ENCODE results near the gene CAMK2B. TPM values are rescaled to one million over a fixed set of nuclear protein-coding genes. Genes with fewer than 3 reads are reported as not detected.

Gene CAMK2B
- total RNA-seq, 1 donor = not detected

DNA sequence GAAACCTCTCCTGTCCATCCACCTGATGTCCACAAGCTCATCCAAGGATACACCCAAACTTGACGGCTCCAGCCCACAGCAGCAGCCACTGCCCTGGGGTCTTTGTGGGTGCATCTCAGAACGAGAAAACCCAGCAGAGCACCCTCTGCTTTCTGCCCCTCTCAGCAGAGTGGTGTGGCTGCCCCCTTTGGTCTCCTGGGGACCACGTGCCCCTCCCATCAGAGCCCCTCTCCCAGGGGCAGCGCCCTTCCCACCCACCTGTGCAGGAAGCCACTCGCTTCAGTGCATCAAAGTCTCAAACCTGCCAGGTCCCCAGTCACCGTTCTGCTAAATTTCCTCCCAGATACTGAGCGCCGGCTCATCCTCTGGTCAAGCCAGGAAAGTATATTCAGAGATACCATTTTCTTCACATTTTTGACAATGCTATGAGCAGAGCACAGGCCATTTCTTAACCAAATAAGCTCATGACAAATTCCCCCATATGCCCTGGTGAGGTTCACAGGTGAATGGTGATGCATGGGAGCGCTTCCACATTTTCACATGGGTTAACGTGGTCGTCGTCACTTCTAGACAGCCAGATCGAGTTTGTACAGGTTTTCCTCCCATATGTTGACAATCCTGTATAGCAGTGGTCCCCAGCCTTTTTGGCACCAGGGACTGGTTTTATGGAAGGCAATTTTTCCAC, 32.4 kb downstream of the CAMK2B start:
- no peak overlapping the region for H3K4me3 ChIP-seq (ENCODE audit: low read depth, low read length)
- no peak for DNase-seq (ENCODE audit: low read depth)
- TF ChIP-seq, protein P1, sequence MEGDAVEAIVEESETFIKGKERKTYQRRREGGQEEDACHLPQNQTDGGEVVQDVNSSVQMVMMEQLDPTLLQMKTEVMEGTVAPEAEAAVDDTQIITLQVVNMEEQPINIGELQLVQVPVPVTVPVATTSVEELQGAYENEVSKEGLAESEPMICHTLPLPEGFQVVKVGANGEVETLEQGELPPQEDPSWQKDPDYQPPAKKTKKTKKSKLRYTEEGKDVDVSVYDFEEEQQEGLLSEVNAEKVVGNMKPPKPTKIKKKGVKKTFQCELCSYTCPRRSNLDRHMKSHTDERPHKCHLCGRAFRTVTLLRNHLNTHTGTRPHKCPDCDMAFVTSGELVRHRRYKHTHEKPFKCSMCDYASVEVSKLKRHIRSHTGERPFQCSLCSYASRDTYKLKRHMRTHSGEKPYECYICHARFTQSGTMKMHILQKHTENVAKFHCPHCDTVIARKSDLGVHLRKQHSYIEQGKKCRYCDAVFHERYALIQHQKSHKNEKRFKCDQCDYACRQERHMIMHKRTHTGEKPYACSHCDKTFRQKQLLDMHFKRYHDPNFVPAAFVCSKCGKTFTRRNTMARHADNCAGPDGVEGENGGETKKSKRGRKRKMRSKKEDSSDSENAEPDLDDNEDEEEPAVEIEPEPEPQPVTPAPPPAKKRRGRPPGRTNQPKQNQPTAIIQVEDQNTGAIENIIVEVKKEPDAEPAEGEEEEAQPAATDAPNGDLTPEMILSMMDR (IDR thresholded peaks at IDR 0.05; ENCODE audit: insufficient read depth, low read depth, low read length) = no peak

DNA sequence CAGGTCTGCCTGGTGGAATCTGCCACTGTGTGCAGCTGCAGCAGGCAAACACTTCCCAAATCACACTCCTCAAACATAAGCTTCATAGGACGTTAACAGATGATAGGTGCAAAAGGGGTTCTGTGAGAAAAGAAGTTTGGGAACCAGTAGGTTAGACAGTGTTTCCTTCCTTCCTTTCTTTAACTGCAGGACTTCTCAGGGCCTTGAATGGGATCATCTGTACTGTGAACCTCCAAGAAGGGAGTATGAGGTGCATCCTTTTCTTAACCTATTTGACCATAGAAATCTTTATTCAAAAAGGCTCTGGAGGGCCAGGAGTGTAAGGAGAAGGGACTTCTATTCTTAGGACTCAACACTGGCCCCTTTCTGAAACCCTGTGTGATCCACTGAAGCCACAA, 33.0 kb downstream of the CAMK2B start:
- H3K4me3 ChIP-seq (ENCODE audit: low read depth, low read length) = no peak overlapping the region
- no peak for DNase-seq (ENCODE audit: low read depth)
- TF ChIP-seq, protein P1 (IDR thresholded peaks at IDR 0.05; ENCODE audit: insufficient read depth, low read depth, low read length) = no peak

- DNase-seq (ENCODE audit: low read depth) = peak; percentile 23
- no peak overlapping the region for H3K4me3 ChIP-seq (ENCODE audit: low read depth, low read length)
- TF ChIP-seq, protein P1 (IDR thresholded peaks at IDR 0.05; ENCODE audit: insufficient read depth, low read depth, low read length) = no peak
These were observed 33.5 kb downstream of the CAMK2B start for GRCh38 chr7:44291733-44292419.

GRCh38 chr7:44291066-44291732, 34.2 kb downstream of the CAMK2B start:
- TF ChIP-seq, protein P1 (IDR thresholded peaks at IDR 0.05; ENCODE audit: insufficient read depth, low read depth, low read length) = no peak

DNA sequence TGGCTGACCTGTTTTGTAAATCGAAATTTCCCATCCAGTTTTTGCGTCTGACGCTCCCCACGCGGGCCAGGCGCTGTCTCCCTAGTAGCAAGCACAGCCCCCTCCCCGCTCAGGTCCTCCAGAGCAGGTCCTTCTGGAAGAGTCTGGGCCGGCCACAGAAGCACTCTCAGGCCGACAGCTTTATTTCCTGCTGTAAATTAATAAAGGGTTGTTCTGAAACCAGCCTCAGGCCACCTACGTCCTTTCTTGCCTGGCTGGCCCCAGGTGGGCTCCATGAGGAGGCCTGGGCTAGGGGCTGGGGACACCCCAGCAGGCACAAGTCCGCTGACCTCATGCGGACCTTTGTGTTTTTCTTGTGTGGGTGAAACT, 35.2 kb downstream of the CAMK2B start:
- H3K4me3 ChIP-seq (ENCODE audit: low read depth, low read length) = no peak overlapping the region
- TF ChIP-seq, protein P1 (IDR thresholded peaks at IDR 0.05; ENCODE audit: insufficient read depth, low read depth, low read length) = no peak
- DNase-seq (ENCODE audit: low read depth) = no peak

More at GRCh38 chr7:44291066-44291732, 34.2 kb downstream of the CAMK2B start:
- DNase-seq (ENCODE audit: low read depth) = peak; percentile 95
- no peak overlapping the region for H3K4me3 ChIP-seq (ENCODE audit: low read depth, low read length)

DNA sequence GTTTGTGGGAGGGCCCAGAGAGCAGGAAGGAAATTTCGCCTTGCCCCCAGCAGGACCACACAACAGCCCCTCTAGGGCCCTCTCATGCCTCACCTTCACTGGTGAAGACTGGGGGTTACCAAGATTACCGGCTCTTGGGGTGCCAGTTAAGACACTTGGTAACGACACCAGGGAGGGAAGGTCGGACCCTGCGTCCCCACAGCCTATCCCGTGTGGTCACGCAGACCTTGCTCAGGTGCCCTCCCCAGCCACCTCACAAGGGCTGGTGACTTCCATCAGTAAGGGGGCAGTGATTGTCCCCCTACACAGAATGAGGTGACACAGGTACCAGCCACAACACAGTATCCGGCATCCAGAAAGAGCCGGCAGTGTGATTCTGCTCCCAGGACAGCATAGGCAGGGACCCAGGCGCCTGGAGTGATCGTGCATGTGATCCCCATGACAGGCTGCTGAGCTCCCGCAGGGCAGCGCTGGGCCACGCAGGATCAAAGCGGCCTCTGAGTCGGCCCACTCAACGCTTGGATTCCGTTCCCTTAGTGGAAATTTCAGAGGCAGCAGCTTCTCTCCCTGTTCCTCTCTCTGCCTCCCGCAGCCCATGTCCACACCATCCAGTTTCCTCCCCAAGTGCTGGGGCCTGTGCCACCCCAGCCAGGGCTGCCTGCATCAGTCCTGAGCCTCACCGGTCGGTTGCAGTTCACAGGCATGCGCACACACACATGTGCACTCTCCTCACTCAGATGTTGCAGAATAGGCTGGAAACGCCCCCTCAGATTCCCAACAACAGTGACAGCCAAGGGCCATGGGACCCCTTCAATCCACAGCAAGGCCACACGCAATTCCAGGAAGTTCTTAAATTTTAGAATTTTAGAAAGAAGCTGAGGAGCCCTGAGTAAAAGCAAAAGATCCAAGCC, 35.8 kb downstream of the CAMK2B start:
- DNase-seq (ENCODE audit: low read depth) = no peak
- no peak overlapping the region for H3K4me3 ChIP-seq (ENCODE audit: low read depth, low read length)
- TF ChIP-seq, protein P1 (IDR thresholded peaks at IDR 0.05; ENCODE audit: insufficient read depth, low read depth, low read length) = no peak

Measured in fibroblast of villous mesenchyme (primary cell).